ENCODE measurements around the gene TOMT.

Gene TOMT

DNA sequence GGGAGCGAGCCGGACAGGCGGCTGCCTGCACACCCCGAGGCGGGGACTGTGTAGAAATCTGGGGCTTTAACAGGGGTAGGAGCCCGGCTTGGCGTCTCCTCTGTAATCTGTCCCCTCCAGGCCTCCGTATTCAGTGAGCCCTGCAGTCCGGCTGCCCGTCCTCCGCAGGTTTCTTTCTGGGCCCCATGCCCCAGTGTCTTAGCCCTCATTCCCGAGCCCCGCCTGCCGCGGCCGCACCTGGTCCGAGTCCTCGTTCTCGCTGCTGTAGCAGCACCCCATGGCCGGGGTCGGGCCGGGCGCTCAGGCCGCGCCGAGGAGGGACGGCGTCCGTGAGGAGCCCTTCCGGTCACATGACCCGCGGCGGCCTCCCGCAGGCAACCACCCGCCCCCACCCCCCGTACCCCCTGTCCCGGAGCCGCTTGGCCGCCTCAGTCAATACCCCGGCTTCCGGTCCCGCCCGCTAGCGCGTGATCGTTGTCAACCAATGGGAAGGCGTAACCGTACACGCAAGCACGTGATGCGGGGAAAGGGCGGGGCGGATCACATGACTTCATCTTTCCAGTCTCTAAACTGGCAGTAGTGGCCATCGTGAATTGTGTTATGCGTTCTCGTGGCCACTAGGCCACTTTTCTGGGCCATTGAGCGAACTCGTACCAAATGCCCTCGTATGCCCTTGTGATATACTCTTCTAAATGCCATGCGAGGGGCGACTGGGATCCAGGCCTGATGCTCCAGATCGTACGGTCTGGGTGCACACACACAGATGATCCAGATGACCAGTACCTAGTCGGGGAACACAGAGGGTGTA is 2.6 kb upstream of the TOMT start, which contains the start of gene LAMTOR1:
TSS of gene LAMTOR1 (minus strand) at position 352 of the 808 bp plus-strand sequence. CDS start at position 279, 73 bp downstream.
- TF ChIP-seq TAF1 (IDR thresholded peaks at IDR 0.05; ENCODE audit: borderline replicate concordance, insufficient read depth, low read length) (peak; percentile 67; the same call in 1 of the 2 replicates), FOXP2 (optimal IDR thresholded peaks at IDR 0.05; ENCODE audit: borderline replicate concordance, extremely low read depth, extremely low read length, insufficient read depth) (peak; percentile 88), SIN3A (IDR thresholded peaks at IDR 0.05; ENCODE audit: borderline replicate concordance, insufficient read depth, low read length) (0 out of 2 replicates have a peak, but pooled peaks have one; percentile 37), POLR2AphosphoS5 (IDR thresholded peaks at IDR 0.05; ENCODE audit: low read depth, low read length) (peak; percentile 88)
- TF ChIP-seq, protein P1, sequence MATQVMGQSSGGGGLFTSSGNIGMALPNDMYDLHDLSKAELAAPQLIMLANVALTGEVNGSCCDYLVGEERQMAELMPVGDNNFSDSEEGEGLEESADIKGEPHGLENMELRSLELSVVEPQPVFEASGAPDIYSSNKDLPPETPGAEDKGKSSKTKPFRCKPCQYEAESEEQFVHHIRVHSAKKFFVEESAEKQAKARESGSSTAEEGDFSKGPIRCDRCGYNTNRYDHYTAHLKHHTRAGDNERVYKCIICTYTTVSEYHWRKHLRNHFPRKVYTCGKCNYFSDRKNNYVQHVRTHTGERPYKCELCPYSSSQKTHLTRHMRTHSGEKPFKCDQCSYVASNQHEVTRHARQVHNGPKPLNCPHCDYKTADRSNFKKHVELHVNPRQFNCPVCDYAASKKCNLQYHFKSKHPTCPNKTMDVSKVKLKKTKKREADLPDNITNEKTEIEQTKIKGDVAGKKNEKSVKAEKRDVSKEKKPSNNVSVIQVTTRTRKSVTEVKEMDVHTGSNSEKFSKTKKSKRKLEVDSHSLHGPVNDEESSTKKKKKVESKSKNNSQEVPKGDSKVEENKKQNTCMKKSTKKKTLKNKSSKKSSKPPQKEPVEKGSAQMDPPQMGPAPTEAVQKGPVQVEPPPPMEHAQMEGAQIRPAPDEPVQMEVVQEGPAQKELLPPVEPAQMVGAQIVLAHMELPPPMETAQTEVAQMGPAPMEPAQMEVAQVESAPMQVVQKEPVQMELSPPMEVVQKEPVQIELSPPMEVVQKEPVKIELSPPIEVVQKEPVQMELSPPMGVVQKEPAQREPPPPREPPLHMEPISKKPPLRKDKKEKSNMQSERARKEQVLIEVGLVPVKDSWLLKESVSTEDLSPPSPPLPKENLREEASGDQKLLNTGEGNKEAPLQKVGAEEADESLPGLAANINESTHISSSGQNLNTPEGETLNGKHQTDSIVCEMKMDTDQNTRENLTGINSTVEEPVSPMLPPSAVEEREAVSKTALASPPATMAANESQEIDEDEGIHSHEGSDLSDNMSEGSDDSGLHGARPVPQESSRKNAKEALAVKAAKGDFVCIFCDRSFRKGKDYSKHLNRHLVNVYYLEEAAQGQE (IDR thresholded peaks at IDR 0.05; ENCODE audit: insufficient read depth in 1 of 2, low read depth in 2 of 2, low read length in 2 of 2): 0 out of 4 replicates have a peak, but pooled peaks of 1 of the 2 experiments have one; percentile 30

DNA sequence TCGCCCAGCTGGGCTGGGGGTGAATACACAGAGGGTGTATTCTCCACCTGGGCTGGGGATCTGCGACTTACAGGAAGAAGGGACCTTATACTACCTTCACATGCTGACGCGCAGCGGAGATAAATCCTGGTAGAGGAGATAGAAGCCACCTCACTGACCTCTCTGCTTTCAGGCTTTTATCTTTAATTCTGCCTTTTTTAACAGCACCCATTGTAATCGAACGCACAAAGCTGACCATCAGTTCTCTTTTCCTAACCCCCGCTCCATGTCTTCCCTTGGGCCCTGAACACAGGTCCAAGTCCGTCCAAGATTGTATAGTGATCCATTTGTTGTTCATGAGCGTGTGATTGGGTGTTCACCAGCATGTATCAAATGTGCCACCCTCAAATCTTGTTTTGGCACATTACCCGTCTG is 2.0 kb upstream of the TOMT start:
- TF ChIP-seq TAF1 (IDR thresholded peaks at IDR 0.05; ENCODE audit: borderline replicate concordance, insufficient read depth, low read length) (no peak), FOXP2 (optimal IDR thresholded peaks at IDR 0.05; ENCODE audit: borderline replicate concordance, extremely low read depth, extremely low read length, insufficient read depth) (no peak)

DNA sequence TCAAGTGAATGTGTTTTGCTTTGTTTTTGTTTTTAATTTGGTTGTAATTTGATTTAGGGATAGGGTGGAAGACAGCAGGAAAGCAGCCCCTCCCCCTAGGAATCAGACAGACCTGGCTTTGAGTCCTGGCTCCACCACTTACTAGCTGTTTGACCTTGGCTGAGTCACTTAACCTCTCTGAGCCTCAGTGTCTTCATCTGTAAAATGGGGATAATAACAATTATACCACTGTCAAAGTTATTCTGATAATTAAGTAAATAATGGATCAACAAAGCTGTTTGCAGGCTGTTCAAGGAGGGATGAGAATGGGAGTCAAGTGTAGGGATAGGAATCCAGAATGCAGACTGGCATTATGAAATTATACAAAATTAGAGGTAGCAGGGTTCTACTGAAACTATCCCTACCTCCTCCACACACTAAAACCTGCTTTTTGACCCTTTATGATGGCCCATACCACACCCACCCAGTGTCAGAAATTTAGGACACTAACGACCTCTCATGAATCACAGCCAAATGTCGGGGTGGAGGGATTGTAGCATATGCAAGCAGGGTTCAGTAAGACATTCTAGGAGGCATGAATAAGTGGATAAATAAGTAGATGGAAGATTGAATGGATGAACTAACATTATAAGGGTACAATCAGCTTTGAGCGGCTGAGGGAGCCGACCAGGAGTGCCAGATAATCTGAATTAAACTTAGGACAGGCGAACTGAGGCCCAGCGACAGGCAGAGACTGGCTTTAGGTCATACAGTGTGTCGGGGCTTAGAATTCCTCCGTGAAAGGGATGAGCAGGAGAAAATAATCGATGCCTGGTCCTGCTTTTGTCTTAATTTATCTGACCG is 5.8 kb downstream of the TOMT start:
- TF ChIP-seq POLR2AphosphoS5 (IDR thresholded peaks at IDR 0.05; ENCODE audit: low read depth, low read length) (no peak), FOXP2 (optimal IDR thresholded peaks at IDR 0.05; ENCODE audit: borderline replicate concordance, extremely low read depth, extremely low read length, insufficient read depth) (no peak), SIN3A (IDR thresholded peaks at IDR 0.05; ENCODE audit: borderline replicate concordance, insufficient read depth, low read length) (no peak), TAF1 (IDR thresholded peaks at IDR 0.05; ENCODE audit: borderline replicate concordance, insufficient read depth, low read length) (no peak)
- TF ChIP-seq, protein P1 (IDR thresholded peaks at IDR 0.05; ENCODE audit: insufficient read depth in 1 of 2, low read depth in 2 of 2, low read length in 2 of 2): no peak

DNA sequence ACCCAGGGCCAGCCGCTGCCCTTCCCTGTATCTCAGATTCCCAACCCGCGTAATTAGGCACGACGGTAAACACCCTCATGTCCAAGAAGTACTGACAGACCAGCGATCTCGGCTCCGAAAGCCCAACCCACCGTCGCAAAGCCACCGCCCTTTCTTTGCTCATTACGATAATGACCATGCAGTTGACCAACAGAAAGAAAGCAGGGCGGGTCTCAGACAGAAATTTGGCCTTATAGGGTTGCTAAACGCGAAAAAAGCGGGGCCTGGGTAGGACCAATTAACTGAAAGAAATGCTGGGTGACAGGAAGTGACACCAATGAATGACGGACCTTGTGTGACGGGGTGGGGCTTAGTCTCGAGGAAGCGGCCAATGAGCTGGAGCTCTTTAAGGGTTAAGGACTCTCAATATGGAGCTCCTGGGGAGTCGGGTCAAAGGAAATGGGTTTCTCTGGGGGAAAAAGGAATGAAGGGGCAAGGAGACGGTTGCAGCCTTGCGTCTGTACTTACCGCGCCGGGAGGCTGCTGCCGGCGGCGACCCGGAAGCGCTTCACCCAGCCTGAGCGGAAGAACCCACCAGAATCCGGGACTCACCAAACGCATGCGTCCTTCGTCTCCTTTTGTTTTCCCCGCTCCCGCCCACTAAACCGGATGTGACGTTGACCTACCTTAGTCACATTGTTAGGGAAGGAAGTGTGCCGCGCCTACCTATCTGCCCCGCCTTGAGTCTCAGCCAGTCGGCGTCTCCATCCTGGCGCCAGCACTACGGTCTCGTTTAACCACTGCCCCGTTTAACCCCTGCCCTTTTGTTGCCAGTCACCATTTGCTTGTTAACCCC is 6.6 kb downstream of the TOMT start, which contains the start of gene ANAPC15:
TSS of gene ANAPC15 (minus strand) at position 553 of the 835 bp plus-strand sequence. CDS start 1,419 bp downstream, outside the sequence.
- TF ChIP-seq SIN3A (IDR thresholded peaks at IDR 0.05; ENCODE audit: borderline replicate concordance, insufficient read depth, low read length) (peak; percentile 49; the same call in 1 of the 2 replicates), FOXP2 (optimal IDR thresholded peaks at IDR 0.05; ENCODE audit: borderline replicate concordance, extremely low read depth, extremely low read length, insufficient read depth) (peak; percentile 64), POLR2AphosphoS5 (IDR thresholded peaks at IDR 0.05; ENCODE audit: low read depth, low read length) (peak; percentile 97), TAF1 (IDR thresholded peaks at IDR 0.05; ENCODE audit: borderline replicate concordance, insufficient read depth, low read length) (peak; percentile 80; the same call in 1 of the 2 replicates)
- TF ChIP-seq, protein P1 (IDR thresholded peaks at IDR 0.05; ENCODE audit: insufficient read depth in 1 of 2, low read depth in 2 of 2, low read length in 2 of 2): no peak
